Activated CD8-positive, alpha-beta memory T cell treated with anti-CD3 and anti-CD28 coated beads, Interleukin-2, amount 50 U/mL, for 1 hour (primary cell): ENCODE results near the gene ZNF816.
"Not testable (repeated sequence)": the region's sequence is repeated elsewhere in the genome, so short reads cannot be mapped to it uniquely, and the experiment has no call there.

Experiments
- DNase-seq: peaks from one replicate; pipeline ENCODE4 v3.0.0-alpha.2; 2020; ENCODE audit errors: extremely low read depth

ZNF816 gene

DNA sequence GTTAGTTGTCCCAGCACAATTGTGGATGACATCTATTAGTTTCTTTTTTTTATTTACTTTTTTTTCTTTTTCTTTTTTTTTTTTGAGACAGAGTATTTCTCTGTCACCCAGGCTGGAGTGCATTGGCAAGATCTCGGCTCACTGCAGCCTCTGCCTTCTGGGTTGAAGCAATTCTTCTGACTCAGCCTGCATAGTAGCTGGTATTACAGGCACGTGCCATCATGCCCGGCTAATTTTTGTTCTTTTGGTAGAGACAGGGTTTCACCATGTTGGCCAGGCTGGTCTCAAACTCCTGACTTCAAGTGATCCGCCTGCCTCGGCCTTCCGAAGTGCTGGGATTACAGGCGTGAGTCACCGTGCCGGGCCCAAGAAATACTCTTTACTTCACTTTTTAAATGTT, 38.0 kb downstream of the ZNF816 start:
- DNase-seq: not testable (repeated sequence)

DNA sequence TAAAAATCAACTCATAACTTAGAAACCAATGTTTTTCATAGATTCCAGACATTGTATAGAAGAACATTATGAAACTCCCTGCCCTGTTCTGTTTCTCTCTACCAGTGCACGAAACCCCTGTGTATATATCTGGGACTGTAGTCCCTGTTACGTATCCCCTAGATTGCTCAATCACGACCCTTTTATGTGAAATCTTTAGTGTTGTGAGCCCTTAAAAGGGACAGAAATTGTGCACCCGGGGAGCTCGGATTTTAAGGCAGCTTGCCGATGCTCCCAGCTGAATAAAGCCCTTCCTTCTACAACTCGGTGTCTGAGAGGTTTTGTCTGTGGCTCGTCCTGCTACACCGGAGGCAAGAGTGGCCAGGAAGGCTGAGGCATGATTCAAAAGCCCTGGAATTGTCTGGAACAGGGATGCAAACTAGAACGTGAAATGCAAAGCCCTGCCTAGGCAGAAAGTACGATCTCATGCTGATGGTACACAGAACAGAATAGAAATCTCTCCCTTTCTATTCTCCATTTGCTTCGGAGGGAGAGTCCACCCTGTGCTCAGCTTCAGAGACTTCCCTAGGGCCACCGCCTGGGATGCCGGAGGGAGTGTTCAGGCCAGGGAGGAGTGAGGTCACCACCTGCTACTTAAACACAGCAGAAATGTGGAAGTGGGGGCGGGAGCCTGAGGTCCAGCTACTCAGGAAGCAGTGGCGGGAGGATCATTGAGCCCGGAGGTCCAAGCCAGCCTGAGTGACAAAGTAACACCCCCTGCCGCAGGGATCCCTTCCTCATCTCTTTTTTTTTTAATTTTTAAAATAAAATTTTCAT, 38.7 kb downstream of the ZNF816 start:
- no peak for DNase-seq

DNA sequence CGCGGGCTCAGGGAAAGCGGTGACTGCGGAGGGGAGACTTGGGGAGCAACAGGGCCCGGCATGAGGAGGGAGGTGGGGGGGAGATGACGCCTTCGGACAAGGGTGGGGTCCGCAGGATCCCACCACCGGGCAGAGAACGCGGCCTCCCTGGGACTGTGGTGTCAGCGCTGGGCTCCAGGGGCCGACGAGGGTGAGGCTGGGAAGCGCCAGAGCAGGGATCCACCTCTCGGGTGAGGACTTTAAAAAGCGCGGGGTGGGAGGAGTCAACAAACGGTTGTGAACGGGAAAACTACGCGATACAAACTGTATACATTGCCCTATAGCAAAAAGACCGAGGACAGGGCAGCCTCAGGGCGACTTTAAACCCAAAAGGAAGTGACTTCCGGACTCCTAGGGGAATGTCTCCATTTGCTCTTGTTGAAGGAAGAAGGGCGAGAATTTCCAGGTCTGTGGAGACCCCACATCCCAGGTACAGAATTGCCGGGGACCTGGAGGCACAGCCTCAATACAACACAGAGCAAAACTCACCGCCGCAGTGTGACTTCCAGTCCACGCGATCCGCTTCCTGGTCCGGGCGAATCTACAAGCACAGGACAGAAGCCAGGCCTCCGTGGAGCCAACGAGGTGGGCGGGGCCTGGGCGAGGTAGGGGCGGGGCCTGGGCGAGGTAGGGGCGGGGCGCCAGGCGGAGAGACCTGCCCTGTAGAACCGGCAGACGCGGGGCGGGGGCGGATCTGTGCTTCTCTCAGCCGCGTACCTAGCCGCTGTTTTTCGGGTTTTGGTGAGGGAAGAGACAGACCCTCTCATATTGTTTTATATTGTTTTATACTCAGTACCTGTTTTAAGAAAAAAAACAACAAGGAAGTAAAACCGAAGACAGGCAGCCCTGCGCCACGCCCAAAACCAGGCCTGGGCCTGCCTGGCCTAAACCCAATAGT, 39.6 kb downstream of the ZNF816 start, which contains the start of gene ZNF888:
TSS of gene ZNF888 (minus strand) at position 588 of the 937 bp plus-strand sequence. CDS start 5,555 bp downstream, outside the sequence.
- DNase-seq: peak; percentile 42

DNA sequence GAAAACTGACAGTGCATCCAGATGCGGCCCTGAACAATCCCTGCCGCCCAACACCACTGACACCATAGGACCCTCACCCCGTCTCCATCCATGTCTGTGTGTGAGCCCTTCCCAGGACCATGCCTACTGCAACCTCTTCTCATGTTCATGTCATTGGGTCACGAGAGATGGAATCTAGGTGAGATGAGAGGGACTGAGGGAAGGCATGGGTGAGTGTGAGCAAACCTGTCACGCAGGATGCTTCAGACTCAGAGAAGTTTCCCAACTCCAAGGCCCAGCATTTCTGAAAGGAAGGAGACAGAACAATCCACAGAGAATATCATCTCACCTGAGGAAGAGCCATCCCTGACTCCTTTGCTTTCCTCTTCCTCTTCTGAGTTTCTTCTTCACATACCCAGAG, 45.1 kb downstream of the ZNF816 start:
- no peak for DNase-seq

DNA sequence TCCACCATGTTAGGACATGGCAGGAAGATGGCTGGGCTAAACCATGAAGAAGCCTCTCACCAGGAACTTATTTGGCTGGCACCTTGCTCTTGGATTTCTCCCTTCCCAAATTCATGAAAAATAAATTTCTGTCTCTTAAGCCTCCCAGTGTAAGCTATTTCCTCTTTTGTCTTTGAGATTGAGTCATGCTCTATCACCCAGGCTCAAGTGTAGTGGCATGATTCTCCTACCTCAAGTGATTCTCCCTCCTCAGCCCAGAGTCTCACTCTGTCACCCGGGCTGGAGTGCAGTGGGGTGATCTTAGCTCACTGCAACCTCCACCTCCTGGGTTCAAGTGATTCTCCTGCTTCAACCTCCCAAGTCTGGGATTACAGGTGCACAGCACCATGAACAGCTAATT, 52.0 kb downstream of the ZNF816 start:
- no peak for DNase-seq

DNA sequence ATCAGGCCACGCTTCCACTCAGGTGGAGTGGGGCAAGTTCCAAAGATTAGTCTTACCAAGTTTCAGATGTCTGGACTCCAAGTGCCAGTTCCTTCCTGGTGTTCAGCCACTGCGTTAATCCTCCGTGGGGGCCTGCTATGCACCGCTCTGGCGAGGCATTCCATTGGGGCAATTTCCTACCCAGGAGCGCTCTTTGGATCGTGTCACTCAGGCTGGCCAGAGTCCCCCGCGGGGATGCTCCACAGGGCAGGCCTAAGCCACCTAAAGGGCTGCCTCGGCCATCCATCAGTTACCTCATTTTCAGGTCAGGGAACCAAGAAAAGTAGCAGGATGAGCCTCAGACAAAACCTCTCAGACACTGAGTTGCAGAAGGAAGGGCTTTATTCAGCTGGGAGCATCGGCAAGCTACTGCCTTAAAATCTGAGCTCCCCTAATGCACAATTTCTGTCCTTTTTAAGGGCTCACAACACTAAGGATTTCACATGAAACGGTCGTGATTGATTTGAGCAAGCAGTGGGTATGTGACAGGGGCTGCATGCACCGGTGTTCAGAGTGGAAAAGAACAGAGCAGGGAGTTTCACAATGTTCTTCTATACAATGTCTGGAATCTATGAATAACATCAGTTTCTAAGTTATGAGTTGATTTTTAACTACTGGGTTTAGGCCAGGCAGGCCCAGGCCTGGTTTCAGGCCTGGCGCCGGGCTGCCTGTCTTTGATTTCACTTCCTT, 58.5 kb downstream of the ZNF816 start:
- DNase-seq: not testable (repeated sequence)

DNA sequence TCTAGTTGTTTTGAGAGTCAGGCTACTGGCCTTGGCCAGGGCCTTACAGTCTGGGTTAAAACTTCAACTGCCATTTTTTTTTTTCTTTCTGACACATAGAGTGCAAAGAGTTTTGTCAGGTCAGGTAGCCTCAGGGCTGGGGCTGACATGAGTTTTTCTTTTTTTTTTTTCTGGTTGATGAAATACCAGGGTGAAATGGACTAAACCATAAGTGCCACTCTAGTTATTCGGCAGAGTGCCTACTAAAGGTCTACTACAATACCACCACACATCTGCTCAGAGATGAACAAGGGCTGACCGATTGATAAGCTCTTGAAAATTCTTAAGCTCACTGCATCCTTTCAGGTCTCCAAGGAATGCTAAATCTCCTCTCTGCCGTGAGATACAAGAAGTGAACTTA, 60.8 kb downstream of the ZNF816 start:
- DNase-seq: no peak
